Measurements from ENCODE around the gene TBCD.

Gene TBCD

DNA sequence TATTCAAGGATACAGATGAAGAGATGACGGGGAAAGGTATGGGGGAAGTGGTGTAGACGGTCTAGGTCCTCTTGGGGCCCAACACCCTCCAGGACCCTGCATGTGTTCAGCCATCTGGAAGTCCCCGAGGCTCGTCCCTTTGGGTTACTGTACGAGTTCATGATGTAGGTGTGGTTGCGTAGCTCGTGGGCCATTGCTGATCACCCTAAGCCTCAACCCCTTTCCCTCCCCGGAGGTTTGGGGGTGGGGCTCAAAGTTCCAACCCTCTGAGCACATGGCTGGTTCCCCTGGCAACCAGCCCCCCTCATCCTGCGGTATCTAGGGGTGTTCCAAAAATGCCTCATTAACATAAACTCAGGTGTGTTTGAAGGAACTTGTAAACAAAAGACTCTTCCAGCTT, 228.8 kb downstream of the TBCD start:
- TF ChIP-seq ZBTB8A (tag by site-specific recombination; IDR thresholded peaks at IDR 0.05) (no peak), ZSCAN5A (tag by site-specific recombination; IDR thresholded peaks at IDR 0.05) (no peak), BCL11A (tag by site-specific recombination; IDR thresholded peaks at IDR 0.05; ENCODE audit: low read depth) (no peak), ZNF624 (tag by site-specific recombination; IDR thresholded peaks at IDR 0.05) (no peak), ZXDB (tag by site-specific recombination; IDR thresholded peaks at IDR 0.05) (no peak), HOXA7 (CRISPR knock-in tag; IDR thresholded peaks at IDR 0.05; ENCODE audit: borderline replicate concordance) (no peak), ZNF558 (tag by site-specific recombination; IDR thresholded peaks at IDR 0.05) (no peak)
- no peaks in the 10 kb centered on the region for H3K36me3 ChIP-seq (ENCODE audit: control insufficient read depth in 2 of 2, insufficient read depth in 1 of 2, low read length in 2 of 2)
- no peak overlapping the region for H3K27ac ChIP-seq (ENCODE audit: extremely low read depth, low read depth, low read length)
- no peak overlapping the region for H3K4me3 ChIP-seq (ENCODE audit: low read depth, low read length)
- ChIA-PET CTCF (interaction anchor here (1.2 kb wide), 1 partner anchor 11 kb away, joined by 3 read pairs; no protein-coding TSS in a partner anchor), POLR2A (no interaction called here)
- no peaks in the 10 kb centered on the region for H3K4me1 ChIP-seq (ENCODE audit: control insufficient read depth, insufficient read depth, low read length)
- no peaks in the 10 kb centered on the region for H3K9me3 ChIP-seq (ENCODE audit: control insufficient read depth, insufficient read depth, low read depth, low read length)

- CTCF ChIA-PET, result interaction anchor here (1.2 kb wide), 1 partner anchor 10 kb away, joined by 3 read pairs; no protein-coding TSS in a partner anchor
Measured at GRCh38 chr17:82981141-82981730, 229.4 kb downstream of the TBCD start.

GRCh38 chr17:82983510-82984248, 231.8 kb downstream of the TBCD start:
- no peaks in the 10 kb centered on the region for H3K4me1 ChIP-seq (ENCODE audit: control insufficient read depth, insufficient read depth, low read length)
- no peaks in the 10 kb centered on the region for H3K9me3 ChIP-seq (ENCODE audit: control insufficient read depth, insufficient read depth, low read depth, low read length)
- ChIA-PET POLR2A (no interaction called here), CTCF (interaction anchor here (0.5 kb wide), 1 partner anchor 222 kb away, joined by 3 read pairs; no protein-coding TSS in a partner anchor)
- H3K36me3 ChIP-seq (ENCODE audit: control insufficient read depth in 2 of 2, insufficient read depth in 1 of 2, low read length in 2 of 2), result no peaks in the 10 kb centered on the region
- H3K27ac ChIP-seq (ENCODE audit: extremely low read depth, low read depth, low read length), result no peak overlapping the region
- no peak overlapping the region for H3K4me3 ChIP-seq (ENCODE audit: low read depth, low read length)
- TF ChIP-seq ZNF24 (tag by site-specific recombination; IDR thresholded peaks at IDR 0.05) (no peak), ZNF558 (tag by site-specific recombination; IDR thresholded peaks at IDR 0.05) (no peak), ZSCAN23 (tag by site-specific recombination; IDR thresholded peaks at IDR 0.05) (no peak), BCL6B (tag by site-specific recombination; IDR thresholded peaks at IDR 0.05) (no peak), ZNF518A (tag by site-specific recombination; conservative IDR thresholded peaks at IDR 0.05; ENCODE audit: low read depth) (no peak), HOXC10 (CRISPR knock-in tag; IDR thresholded peaks at IDR 0.05) (no peak)

More at GRCh38 chr17:82981141-82981730, 229.4 kb downstream of the TBCD start:
- no peak for TF ChIP-seq ZBTB48 (tag by site-specific recombination; IDR thresholded peaks at IDR 0.05)
- TF ChIP-seq ZNF48 (tag by site-specific recombination; IDR thresholded peaks at IDR 0.05), result no peak
- TF ChIP-seq ZNF274 (IDR thresholded peaks at IDR 0.05; ENCODE audit: low read length), result no peak
- no peak for TF ChIP-seq ZNF274 (tag by site-specific recombination; IDR thresholded peaks at IDR 0.05; ENCODE audit: borderline replicate concordance)
- TF ChIP-seq, protein P1, sequence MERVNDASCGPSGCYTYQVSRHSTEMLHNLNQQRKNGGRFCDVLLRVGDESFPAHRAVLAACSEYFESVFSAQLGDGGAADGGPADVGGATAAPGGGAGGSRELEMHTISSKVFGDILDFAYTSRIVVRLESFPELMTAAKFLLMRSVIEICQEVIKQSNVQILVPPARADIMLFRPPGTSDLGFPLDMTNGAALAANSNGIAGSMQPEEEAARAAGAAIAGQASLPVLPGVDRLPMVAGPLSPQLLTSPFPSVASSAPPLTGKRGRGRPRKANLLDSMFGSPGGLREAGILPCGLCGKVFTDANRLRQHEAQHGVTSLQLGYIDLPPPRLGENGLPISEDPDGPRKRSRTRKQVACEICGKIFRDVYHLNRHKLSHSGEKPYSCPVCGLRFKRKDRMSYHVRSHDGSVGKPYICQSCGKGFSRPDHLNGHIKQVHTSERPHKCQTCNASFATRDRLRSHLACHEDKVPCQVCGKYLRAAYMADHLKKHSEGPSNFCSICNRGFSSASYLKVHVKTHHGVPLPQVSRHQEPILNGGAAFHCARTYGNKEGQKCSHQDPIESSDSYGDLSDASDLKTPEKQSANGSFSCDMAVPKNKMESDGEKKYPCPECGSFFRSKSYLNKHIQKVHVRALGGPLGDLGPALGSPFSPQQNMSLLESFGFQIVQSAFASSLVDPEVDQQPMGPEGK (tag by site-specific recombination; IDR thresholded peaks at IDR 0.05), result no peak
- no peak for TF ChIP-seq KLF10 (tag by site-specific recombination; IDR thresholded peaks at IDR 0.05)
- TF ChIP-seq, protein P2, sequence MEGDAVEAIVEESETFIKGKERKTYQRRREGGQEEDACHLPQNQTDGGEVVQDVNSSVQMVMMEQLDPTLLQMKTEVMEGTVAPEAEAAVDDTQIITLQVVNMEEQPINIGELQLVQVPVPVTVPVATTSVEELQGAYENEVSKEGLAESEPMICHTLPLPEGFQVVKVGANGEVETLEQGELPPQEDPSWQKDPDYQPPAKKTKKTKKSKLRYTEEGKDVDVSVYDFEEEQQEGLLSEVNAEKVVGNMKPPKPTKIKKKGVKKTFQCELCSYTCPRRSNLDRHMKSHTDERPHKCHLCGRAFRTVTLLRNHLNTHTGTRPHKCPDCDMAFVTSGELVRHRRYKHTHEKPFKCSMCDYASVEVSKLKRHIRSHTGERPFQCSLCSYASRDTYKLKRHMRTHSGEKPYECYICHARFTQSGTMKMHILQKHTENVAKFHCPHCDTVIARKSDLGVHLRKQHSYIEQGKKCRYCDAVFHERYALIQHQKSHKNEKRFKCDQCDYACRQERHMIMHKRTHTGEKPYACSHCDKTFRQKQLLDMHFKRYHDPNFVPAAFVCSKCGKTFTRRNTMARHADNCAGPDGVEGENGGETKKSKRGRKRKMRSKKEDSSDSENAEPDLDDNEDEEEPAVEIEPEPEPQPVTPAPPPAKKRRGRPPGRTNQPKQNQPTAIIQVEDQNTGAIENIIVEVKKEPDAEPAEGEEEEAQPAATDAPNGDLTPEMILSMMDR (tag by site-specific recombination; IDR thresholded peaks at IDR 0.05), result no peak
- TF ChIP-seq ZIC2 (tag by site-specific recombination; IDR thresholded peaks at IDR 0.05), result no peak
- Histone ChIP-seq H3K4me3 (ENCODE audit: low read depth, low read length) (no peak overlapping the region), H3K9me3 (ENCODE audit: control insufficient read depth, insufficient read depth, low read depth, low read length) (no peaks in the 10 kb centered on the region), H3K4me1 (ENCODE audit: control insufficient read depth, insufficient read depth, low read length) (no peaks in the 10 kb centered on the region), H3K27ac (ENCODE audit: extremely low read depth, low read depth, low read length) (no peak overlapping the region), H3K36me3 (ENCODE audit: control insufficient read depth in 2 of 2, insufficient read depth in 1 of 2, low read length in 2 of 2) (no peaks in the 10 kb centered on the region)
- POLR2A ChIA-PET, result no interaction called here

All from HEK293 (cell line).